GM19467 (cell line): ENCODE data around the gene ZNF503.
A peak's percentile ranks its signal among the peaks of the same experiment; 100 is the strongest.

Source experiments
- ATAC-seq: cut with Tn5 transposase; IDR thresholded peaks from one replicate; pipeline ENCODE4 v1.9.1; 2021; ENCODE audit warnings: mild to moderate bottlenecking, moderate library complexity; ENCODE audit not compliant: unreplicated experiment

Gene ZNF503

GRCh38 chr10:75401569-75402485, at the start of gene ZNF503:
TSS of gene ZNF503 (minus strand) at chr10:75401764. CDS start at chr10:75401419, 345 bp downstream.
- ATAC-seq: peak; percentile 56

- ATAC-seq: no peak
Observed at GRCh38 chr10:75450644-75451640, 49.4 kb upstream of the ZNF503 start.

- no peak for ATAC-seq
Observed at GRCh38 chr10:75450075-75450445, 48.5 kb upstream of the ZNF503 start.

- ATAC-seq: no peak
Observed at GRCh38 chr10:75449382-75450074, 48.0 kb upstream of the ZNF503 start.

GRCh38 chr10:75448166-75448565, 46.6 kb upstream of the ZNF503 start:
- ATAC-seq: no peak

- ATAC-seq: no peak
Observed at GRCh38 chr10:75446508-75446907, 44.9 kb upstream of the ZNF503 start.

- ATAC-seq: no peak
Observed at GRCh38 chr10:75444781-75445386, 43.3 kb upstream of the ZNF503 start.

GRCh38 chr10:75443362-75443761, 41.8 kb upstream of the ZNF503 start:
- no peak for ATAC-seq

- ATAC-seq: no peak
Observed at GRCh38 chr10:75441682-75442081, 40.1 kb upstream of the ZNF503 start.

- no peak for ATAC-seq
Observed at GRCh38 chr10:75441196-75441595, 39.6 kb upstream of the ZNF503 start.

GRCh38 chr10:75440271-75440793, 38.8 kb upstream of the ZNF503 start:
- ATAC-seq: no peak

GRCh38 chr10:75439811-75440210, 38.2 kb upstream of the ZNF503 start:
- no peak for ATAC-seq

- ATAC-seq: no peak
Observed at GRCh38 chr10:75438275-75438674, 36.7 kb upstream of the ZNF503 start.

GRCh38 chr10:75437693-75438092, 36.1 kb upstream of the ZNF503 start:
- ATAC-seq: no peak

GRCh38 chr10:75436896-75437295, 35.3 kb upstream of the ZNF503 start:
- no peak for ATAC-seq

- no peak for ATAC-seq
Observed at GRCh38 chr10:75435291-75435690, 33.7 kb upstream of the ZNF503 start.

- ATAC-seq: no peak
Observed at GRCh38 chr10:75434291-75434690, 32.7 kb upstream of the ZNF503 start.

GRCh38 chr10:75433216-75433615, 31.7 kb upstream of the ZNF503 start:
- ATAC-seq: no peak

- no peak for ATAC-seq
Observed at GRCh38 chr10:75432763-75433162, 31.2 kb upstream of the ZNF503 start.

GRCh38 chr10:75432176-75432575, 30.6 kb upstream of the ZNF503 start:
- ATAC-seq: no peak
